Activated CD8-positive, alpha-beta memory T cell treated with anti-CD3 and anti-CD28 coated beads for 24 hours (primary cell): ENCODE measurements around the gene LIPA.
A peak's percentile ranks its signal among the peaks of the same experiment; 100 is the strongest.
"Not testable (repeated sequence)": the region's sequence is repeated elsewhere in the genome, so short reads cannot be mapped to it uniquely, and the experiment has no call there.

Experiments used
- DNase-seq: peaks from one replicate; pipeline ENCODE4 v3.0.0-alpha.2; 2020

LIPA gene

DNA sequence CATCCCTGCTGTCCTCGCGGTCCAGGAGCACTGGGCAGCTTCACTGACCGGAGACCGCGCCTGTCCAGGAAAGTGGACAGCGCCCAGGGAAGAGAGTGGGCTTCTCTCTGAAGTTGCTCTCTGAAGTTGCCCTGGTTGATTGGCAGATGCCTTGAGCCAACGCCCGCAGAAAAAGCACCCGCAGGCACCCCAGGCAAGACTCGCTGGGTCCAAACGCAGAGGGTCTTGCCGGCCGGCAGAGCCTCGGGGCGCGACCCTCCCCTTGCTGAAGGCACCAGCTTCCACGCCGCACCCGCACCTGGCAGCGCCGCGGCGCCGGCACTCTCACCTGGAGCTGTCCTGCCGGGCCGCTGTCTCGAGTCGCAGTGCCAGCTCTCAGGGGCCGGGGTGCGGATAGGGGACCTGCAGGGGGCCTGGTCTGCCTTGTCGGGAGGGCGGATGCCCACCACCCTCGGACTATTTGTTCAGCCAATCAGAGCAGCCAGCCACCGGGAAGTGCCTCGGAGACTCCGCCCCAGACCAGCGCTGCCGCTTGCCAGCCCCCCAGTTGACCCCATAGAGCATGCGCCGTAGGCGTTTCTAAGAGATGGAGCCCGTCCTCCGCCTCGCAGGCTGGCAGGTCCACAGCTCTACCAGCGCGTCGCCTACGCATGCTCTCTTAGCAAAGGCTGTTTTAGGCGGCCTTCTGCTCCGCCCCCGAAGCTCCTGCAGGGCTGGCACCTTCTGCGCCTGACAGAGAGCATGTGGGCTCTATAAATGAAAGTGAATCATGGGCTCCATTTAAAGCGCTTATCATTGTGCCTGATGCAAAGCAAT is at the start of gene LIPA:
Gene LIPA, minus strand, starts transcription at position 367 of the 816 bp plus-strand sequence. CDS start 4,127 bp downstream, outside the sequence.
- peak; percentile 94 for DNase-seq

DNA sequence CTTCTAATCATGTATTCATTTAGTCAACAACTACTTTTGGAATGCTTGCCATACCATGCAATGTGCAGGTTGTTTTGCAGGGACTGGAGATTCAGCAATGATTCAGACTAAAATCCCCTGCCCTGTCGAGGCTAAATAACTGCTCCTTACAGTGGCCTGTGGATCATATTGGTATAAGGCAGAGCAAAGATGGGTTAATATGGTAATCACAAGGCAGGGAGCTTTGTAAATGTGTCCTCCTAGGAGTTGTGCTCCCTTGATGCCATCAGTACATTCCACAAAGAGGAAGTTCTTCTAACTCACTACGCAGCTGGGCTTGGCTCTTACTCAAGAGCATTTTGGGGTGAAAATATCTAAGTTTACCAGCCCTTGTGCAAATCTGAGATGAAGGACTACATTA is 49.7 kb upstream of the LIPA start:
- no peak for DNase-seq

DNA sequence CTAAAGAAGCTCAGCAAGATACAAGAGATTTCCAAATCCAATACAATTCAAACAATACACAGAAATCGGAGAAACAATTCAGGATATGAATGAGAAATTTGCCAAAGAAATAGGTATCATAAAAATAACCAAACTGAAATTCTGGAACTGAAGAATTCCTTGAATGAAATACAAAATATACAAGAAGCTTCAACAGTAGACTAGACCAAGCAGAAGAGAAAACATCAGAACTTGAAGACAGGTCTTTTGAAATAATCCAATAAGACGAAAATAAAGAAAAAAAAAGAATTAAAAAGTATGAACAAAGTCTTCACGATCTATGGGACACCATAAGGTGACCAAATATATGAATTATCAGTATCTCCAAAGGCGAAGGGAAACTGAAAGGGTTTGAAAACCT is 47.5 kb upstream of the LIPA start:
- DNase-seq, result no peak

DNA sequence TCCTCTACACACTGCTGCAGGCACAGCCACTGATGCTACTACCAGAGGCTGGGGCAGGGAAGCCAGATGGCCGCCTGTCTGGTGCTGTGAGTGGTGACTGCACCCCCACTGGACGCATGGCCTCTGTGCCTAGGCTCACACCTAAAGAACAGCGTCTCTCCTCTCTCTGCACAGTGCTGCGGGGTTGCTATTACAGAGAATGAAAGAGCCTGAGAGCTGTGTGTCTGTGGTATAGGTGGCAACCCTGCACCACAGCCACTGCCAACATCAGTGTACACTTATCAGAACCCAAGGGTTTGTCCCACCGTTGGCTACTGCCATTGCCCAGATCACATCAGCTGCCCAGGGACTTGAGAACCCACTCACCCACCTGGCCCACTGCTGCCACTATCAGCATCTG is 46.2 kb upstream of the LIPA start:
- DNase-seq, result no peak

DNA sequence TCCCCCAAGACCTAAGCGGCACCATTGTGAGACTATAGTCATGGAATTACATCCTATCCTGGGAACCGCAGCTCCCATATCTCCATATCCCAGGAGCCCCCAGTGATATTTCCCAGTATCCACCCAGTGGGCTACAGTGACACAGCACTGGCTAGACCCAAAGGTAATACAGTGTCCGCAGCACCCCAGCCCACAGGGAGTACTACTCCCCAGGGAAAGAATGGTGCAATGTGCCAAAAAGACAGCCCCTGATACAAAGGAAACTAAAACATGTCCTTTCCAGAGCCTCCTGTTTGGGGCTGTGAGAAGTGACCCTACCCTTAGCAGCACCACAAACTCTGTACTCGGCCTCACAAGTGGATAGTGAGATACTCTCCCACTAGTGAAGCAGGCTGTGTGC is 45.8 kb upstream of the LIPA start:
- no peak for DNase-seq

DNA sequence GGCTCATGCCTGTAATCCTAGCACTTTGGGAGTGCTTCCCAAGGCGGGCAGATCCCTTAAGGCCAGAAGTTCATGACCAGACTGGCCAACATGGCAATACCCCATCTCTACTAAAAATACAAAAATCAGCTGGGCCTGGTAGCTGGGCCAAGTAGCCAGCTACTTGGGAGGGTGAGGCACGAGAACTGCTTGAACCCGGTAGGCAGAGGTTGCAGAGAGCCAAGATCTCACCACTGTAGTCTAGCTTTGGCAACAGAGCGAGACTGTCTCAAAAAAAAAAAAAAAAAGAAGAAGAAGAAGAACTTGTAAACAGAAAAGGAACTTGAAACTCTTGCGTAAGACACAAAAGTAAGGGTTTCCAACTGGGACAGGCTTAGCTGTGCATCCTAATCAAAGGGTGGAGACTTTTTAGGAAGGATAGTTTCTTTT is 44.7 kb upstream of the LIPA start:
- DNase-seq, result no peak

DNA sequence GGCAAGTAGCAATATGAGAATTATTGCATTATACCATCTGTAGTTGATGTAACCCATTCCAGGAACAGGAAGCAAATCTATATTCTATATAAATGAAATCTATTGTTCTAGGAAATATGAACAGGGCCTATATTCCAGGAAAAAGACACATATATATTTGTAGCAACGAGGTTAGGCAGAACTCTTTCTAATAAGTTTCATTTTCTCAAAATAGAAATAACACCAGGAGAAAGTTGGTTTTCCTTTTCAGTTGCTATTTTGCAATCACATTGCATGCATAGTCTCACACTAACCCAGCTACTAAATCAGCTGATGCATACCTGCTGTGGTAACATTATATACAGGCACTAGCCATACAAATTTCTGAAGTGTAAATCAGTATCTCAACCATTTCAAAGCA is 44.0 kb upstream of the LIPA start:
- DNase-seq, result no peak

DNA sequence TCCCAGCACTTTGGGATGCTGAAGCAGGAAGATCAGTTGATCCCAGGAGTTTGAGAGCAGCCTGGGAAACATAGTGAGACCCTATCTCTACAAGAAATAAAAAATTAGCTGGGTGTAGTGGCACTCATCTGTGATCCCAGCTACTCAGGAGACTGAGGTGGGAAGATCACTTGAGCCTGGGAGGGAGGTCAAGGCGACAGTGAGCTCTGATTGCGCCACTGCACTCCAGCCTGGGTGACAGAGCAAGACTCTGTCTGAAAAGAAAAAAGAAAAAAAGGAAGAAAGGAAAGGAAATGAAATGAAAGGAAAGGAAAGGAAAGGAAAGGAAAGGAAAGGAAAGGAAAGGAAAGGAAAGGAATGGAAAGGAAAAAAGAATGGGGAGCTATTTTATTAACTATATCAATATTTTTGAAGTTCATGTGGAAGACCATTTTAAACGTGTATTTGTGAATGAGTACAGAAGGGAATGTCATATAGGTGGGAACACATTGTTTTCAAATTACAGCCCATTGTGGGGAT is 43.2 kb upstream of the LIPA start:
- DNase-seq, result no peak

DNA sequence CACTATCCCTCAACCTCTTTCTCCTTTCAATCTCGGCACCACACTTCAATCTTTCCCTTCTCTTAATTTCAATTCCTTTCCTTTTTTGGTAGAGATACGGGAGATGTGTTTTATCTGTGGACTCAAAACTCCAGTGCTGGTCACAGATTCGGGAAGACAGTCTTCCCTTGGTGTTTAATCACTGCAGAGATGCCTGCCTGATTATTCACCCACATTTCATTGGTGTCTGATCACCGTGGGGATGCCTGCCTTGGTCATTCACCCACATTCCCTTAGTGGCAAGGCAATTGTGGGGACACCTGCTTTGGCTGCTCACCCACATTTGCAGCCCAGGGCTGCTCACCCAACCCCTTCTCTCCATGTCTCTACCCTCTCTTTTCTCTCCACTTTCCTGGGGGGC is 33.7 kb upstream of the LIPA start:
- not testable (repeated sequence) for DNase-seq

DNA sequence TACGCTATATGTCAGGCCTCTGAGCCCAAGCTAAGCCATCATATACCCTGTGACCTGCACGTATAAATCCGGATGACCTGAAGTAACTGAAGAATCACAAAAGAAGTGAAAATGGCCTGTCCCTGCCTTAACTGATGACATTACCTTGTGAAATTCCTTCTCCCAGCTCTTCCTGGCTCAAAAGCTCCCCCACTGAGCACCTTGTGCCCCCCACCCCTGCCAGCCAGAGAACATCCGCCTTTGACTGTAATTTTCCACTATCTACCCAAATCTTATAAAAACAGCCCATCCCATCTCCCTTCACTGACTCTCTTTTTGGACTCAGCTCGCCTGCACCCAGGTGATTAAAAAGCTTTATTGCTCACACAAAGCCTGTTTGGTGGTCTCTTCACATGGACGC is 33.1 kb upstream of the LIPA start:
- DNase-seq, result not testable (repeated sequence)

DNA sequence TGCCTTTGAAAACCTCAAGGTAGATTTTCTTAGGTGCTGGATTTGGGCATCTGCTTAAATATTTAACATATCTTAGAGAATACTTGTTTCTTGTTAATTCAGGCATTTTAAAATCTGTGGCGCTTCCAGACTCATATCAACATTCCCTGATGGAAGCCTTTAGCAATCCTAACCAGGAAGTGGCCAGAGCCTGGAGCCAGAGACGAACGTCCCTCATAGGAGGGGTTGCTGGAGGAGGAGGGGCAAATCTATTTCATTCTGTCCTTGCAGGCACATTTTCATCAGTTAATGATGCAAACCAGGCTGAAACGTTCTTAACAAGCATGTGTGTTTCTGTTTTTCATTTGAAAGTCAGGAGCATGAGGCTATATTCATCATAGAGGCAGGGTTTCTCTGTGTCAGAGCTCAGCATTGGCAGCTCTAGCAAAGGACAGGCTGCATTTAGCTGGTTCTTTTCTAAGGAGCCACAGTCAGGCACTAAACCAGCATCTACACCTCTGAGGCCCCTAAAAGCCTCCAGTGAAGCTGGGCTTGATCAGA is 32.4 kb upstream of the LIPA start:
- no peak for DNase-seq

DNA sequence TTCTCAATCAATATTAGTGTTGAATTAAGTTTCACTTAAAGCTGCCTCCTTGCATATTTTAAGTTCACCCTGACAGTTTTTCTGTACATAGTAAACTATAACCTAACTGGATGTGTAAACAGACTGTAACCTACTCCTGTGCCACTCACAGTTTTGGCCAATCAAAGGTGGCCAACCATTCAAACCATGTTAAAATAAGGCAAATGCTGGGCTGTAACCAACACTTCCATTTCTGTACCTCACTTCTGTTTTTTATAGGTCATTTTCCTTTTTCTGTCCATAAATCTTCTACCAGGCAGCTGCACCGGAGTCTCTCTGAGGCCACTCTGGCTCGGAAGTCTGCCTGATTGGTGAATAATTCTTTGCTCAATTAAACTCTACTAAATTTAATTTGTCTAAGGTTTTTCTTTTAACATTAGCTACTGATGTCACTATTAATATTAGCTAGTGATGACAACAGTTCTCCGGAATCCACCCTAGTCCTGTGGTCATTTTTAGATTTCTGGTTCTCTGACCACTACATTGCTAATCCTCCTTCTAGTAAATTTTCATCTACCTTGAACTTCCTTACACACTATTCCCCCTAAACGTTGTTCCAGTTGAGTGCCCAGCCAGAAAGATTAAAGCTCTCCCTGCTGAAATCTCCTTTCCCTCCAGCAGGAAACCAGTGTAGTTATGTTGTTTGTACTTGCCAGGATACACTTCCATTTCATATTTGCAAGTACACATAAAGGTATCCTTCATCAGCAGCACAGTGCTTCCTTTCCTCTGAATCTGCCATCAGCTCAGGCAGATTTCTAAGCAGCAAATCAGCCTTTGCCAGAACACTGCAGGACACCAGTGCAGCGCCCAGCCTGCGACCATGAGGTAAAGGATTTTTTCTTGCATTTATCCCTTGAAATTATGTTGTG is 31.7 kb upstream of the LIPA start:
- DNase-seq, result no peak

DNA sequence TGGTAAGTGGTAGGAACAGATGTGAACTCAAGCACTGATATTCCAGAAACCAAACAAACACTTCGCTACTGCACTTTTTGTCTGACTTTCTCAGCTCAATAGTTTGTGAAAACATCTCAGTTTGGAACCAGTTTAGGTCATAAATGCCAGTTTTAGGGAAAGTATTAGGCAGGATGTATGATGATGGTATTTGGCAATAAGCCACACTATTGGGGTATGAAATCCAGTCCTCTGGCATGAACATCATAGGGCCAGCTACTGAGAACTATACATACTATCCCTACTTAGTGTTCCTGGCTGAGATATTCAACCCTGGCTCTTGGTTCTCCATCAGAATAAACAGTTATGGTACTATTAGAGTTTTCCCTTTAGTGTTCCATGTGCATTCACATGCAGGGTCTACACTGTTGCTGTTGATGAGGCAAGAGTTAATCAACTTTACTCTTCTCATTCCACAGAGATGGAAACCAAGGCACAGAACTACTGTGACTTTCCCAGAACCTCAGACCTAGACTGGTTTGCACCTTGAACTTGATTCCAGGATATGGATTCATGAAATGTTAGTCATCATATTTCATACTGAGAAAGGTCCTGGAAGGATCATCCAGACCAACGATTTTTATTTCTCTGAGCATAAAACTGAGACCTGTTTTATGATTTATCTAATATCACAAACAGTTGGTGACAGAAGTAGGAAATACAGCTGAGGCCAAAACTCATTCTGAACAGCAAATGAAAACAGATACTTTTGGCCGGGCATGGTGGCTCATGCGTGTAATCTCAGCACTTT is 30.2 kb upstream of the LIPA start:
- DNase-seq, result no peak

DNA sequence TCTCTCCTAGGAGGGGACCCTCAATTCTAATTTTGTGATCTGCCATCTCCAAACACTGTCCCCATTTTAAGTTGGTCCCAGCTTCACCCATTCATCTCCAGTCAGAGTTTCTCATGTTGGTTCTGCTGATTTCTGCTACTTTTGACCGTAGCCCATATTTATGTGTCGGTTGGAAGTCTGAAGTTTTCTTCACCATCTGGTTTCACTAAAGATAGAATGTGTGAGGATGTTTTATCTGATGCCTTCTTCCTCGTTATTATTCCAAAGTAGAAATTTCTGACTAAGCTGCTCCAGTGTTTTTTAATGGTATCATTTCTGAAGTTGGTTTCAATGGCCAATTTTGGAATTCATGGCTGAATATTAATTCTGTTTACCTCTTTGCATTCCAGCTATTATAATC is 28.9 kb upstream of the LIPA start:
- no peak for DNase-seq

DNA sequence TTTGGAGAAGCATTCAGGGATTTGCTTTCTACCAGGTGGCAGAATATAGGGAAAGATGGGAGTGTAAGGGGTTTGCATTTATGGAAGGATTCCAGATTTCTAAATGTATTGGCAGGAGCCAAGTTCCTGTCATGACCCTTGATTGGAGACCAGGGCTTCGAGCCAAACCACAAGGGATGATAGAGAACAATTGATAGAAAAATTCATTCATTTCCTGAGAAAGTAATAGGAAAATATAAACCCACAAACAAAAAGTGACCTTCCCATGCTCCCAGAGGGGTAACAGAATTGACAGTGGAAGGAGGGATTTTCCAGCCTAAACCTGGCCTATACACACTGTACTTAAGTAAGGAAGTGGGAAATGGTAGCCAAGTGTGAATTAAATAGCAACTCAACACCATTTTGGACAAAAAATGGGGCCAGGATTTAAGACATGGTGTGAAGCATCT is 27.9 kb upstream of the LIPA start:
- DNase-seq, result no peak

DNA sequence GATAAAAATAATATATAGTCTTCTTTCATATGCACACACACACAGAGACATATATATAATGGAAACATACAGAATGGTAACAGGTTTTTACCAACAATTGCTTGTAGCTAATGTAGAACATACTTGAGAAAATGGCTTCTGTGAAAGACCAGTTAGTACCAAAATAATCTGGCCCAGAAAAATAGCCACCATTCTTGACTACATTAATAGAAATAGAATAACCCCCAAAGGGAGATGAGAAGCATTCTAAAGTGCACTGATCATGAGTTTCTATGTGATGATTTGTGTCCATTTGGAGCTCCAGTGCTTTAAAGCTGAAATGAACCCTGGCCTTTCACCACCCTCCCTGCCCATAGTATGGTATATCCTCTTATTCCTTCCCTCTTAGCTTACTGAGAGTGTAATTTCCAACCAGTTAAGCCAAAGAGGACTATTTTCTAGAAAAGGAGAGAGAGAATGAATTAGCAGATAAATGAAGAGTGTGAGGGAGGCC is 27.4 kb upstream of the LIPA start:
- no peak for DNase-seq

DNA sequence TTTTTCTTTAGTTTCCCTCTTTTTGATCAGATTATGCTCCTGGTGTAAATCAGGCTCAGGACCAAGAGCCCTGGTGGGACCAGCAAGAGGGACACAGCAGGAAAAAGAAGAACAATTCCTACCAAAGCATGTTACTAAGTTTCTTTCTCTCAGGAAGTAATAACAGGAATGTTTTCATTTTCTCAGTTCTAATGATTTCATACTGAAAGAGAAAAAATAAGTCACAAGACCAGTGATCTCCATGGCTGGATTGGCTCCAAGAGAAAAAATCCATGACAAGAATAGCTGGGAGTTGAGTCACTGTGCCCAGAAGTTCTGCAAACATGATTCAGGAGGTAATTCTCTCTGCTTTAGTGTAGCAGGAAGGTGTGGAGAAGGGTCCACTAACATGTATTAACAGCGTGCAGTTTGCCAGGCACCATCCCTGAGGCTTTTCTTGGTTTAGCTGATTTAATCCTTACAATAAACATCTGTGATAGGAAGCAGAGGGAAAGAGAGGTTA is 26.5 kb upstream of the LIPA start:
- DNase-seq, result no peak

DNA sequence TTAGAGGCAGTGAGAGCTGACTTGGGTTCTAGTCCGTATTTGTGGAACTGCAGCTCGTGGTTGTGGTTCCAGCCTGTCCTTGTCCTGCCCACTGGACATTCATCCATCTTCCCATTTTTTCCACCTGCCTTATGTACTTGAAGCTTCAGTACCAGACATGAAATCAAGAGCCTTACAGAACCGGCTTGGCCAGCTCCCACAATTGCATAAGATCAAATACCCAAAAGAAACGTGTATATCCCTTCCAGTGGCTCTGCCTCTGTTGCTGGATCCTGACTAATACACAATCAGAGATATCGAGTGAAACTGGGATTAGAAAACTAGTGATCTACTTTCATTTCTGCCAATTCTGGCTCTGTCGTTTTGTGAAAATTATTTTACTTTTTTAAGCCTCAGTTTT is 23.8 kb upstream of the LIPA start:
- DNase-seq, result no peak

DNA sequence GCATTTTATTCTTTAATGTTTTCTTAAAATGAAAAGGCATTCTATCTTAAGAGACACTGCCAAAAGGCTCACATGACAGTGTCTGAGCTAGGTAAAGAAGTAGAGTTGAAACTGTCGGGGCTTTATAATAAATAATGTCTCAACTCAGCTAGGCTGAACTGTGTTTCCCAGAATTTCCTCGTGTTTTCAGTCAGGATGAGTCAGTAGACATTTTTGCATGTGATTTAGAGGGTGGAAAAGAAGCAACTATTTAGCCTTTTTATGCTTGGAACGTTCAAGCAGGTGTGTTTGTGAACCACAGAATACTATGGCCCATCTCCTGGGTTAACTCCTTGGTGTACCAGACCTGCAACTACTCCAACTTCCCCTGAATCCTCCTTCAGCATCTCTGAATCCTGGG is 23.4 kb upstream of the LIPA start:
- no peak for DNase-seq

DNA sequence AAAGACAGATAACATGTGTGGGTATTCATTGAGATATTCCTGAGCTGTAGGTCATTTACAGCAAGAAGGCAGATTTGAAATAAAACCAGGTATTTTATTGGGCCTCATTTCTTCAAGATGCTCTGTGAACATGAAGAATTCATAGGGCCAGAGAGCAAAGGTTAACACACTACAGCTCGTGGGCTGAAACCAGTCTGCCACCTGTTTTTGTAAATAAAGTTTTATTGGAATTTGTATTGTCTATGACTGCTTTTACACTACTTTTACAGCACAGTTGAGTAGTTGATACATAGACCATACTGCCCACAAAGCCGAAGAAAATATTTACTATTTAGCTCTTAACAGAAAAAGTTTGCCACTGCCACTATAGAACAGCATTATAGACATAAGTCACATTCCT is 22.1 kb upstream of the LIPA start:
- no peak for DNase-seq

DNA sequence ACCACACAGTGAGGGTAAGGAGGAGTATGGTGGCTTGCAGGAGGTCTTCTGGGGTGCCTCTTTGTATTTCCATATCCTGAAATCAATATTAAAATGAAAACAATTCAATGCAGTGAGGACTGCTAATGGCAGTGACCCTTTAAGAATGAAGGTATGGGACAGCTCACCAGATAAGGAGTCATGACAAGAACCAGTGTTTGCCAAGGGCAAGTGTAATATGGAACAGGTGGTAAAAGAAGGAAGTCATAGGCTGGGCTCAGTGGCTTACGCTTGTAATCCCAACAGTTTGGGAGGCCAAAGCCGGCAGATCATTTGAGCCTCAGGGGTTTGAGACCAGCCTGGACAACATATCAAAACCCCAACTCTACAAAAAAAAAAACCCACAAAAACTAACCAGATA is 20.0 kb upstream of the LIPA start:
- no peak for DNase-seq

DNA sequence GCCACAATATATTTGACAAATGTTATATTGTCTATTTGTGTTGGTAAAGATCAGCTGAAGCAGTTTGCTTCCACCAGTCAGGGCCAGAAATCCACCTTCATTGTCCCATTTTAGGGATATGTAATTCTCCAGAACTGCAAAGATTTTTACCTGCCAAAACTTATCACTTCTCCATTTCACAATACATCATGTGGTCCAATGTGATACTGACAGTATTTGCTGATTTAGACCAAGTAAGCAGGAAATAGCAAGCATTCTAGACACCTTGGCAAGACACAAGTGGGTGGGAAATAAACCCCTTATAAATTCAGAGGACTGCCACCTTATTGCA is 18.5 kb upstream of the LIPA start:
- DNase-seq, result no peak
